NCI-H2227 (cell line): Measurements from ENCODE around the gene SECTM1.
A peak's percentile ranks its signal among the peaks of the same experiment; 100 is the strongest.

Experiments
- DNase-seq: peaks from one replicate; lab custom pipeline; 2025; ENCODE audit not compliant: unreplicated experiment; lab: John Stamatoyannopoulos, UW

SECTM1 gene

GRCh38 chr17:82329683-82330321 lies 3.8 kb downstream of the SECTM1 start:
- DNase-seq: no peak

GRCh38 chr17:82328994-82329507 lies 4.5 kb downstream of the SECTM1 start:
- no peak for DNase-seq

- peak; percentile 34 for DNase-seq
Observed at GRCh38 chr17:82328141-82328993, 5.2 kb downstream of the SECTM1 start.

GRCh38 chr17:82327757-82328140 lies 5.8 kb downstream of the SECTM1 start:
- DNase-seq: no peak

- DNase-seq: no peak
Observed at GRCh38 chr17:82327289-82327688, 6.3 kb downstream of the SECTM1 start.

- DNase-seq: no peak
Observed at GRCh38 chr17:82325286-82326180, 8.0 kb downstream of the SECTM1 start.

GRCh38 chr17:82324566-82325285 lies 8.8 kb downstream of the SECTM1 start:
- DNase-seq: no peak

GRCh38 chr17:82323514-82324234 lies 9.9 kb downstream of the SECTM1 start:
- DNase-seq: no peak

GRCh38 chr17:82322526-82323453 lies 10.8 kb downstream of the SECTM1 start:
- no peak for DNase-seq

GRCh38 chr17:82321947-82322466 lies 11.6 kb downstream of the SECTM1 start:
- no peak for DNase-seq

- DNase-seq: no peak
Observed at GRCh38 chr17:82320956-82321927, 12.3 kb downstream of the SECTM1 start.

- no peak for DNase-seq
Observed at GRCh38 chr17:82320140-82320840, 13.3 kb downstream of the SECTM1 start.

- DNase-seq: no peak
Observed at GRCh38 chr17:82319619-82320062, 13.9 kb downstream of the SECTM1 start.

- no peak for DNase-seq
Observed at GRCh38 chr17:82318772-82319606, 14.6 kb downstream of the SECTM1 start.

GRCh38 chr17:82318169-82318498 lies 15.4 kb downstream of the SECTM1 start:
- DNase-seq: no peak
